ENCODE measurements around the gene CHMP2B.

CHMP2B gene

GRCh38 chr3:87207460-87207859, 19.6 kb upstream of the CHMP2B start:
- Histone ChIP-seq H2BK15ac (ENCODE audit: low read length) (no peak overlapping the region), H2BK120ac (ENCODE audit: low read depth, low read length) (no peak overlapping the region), H4K91ac (ENCODE audit: low read depth, low read length, poor library complexity) (no peak overlapping the region), H2BK5ac (ENCODE audit: low read length) (no peak overlapping the region), H3K79me1 (ENCODE audit: low read depth, low read length) (no peaks in the 10 kb centered on the region), H2AFZ (ENCODE audit: low read length) (no peak overlapping the region), H2BK12ac (ENCODE audit: low read length) (no peak overlapping the region), H3K4me3 (ENCODE audit: low read length in 2 of 2) (no peak overlapping the region), H3K27me3 (ENCODE audit: control insufficient read depth in 3 of 3, insufficient read depth in 3 of 3, low read depth in 1 of 3, low read length in 3 of 3) (no peaks in the 10 kb centered on the region), H3K36me3 (replicated peaks in 1 of 2; ENCODE audit: control insufficient read depth in 2 of 2, insufficient read depth in 2 of 2, low read length in 2 of 2) (no peaks in the 10 kb centered on the region), H3K9ac (ENCODE audit: low read depth, low read length, poor library complexity) (no peak overlapping the region), H3K4me2 (ENCODE audit: insufficient read depth, low read length, poor library complexity, severe bottlenecking) (no peak overlapping the region), H3K4ac (ENCODE audit: low read length) (no peak overlapping the region), H2AK5ac (ENCODE audit: low read depth, low read length) (no peak overlapping the region), H3K18ac (ENCODE audit: low read length) (no peak overlapping the region), H3K14ac (ENCODE audit: low read length) (no peak overlapping the region), H3K4me1 (ENCODE audit: control insufficient read depth in 2 of 2, insufficient read depth in 1 of 2, low read depth in 1 of 2, low read length in 2 of 2) (peaks cover 0 to 4% of the 10 kb centered on the region in 2 donors), H3K27ac (replicated peaks; ENCODE audit: low read length) (no peak overlapping the region), H3K23ac (ENCODE audit: low read depth, low read length, poor library complexity) (no peak overlapping the region), H3K9me3 (replicated peaks in 1 of 2; ENCODE audit: control insufficient read depth in 2 of 2, insufficient read depth in 1 of 2, low read depth in 1 of 2, low read length in 2 of 2) (no peaks in the 10 kb centered on the region), H4K8ac (ENCODE audit: low read depth, low read length) (no peak overlapping the region)
- WGBS, 2 donors (ENCODE audit: extremely low coverage in 2 of 2, insufficient read length in 2 of 2, insufficient replicate concordance in 1 of 2): no CpG with 5 or more reads among the region's 1 CpG
- no peak for DNase-seq (ENCODE audit: low spot score)

GRCh38 chr3:87209111-87209510, 18.0 kb upstream of the CHMP2B start:
- Histone ChIP-seq H3K4me1 (ENCODE audit: control insufficient read depth in 2 of 2, insufficient read depth in 1 of 2, low read depth in 1 of 2, low read length in 2 of 2) (peaks cover 0 to 4% of the 10 kb centered on the region in 2 donors), H2BK15ac (ENCODE audit: low read length) (no peak overlapping the region), H4K8ac (ENCODE audit: low read depth, low read length) (no peak overlapping the region), H3K4me2 (ENCODE audit: insufficient read depth, low read length, poor library complexity, severe bottlenecking) (no peak overlapping the region), H2AFZ (ENCODE audit: low read length) (no peak overlapping the region), H3K4me3 (ENCODE audit: low read length in 2 of 2) (no peak overlapping the region), H3K79me1 (ENCODE audit: low read depth, low read length) (no peaks in the 10 kb centered on the region), H3K27me3 (ENCODE audit: control insufficient read depth in 3 of 3, insufficient read depth in 3 of 3, low read depth in 1 of 3, low read length in 3 of 3) (no peaks in the 10 kb centered on the region), H2BK120ac (ENCODE audit: low read depth, low read length) (no peak overlapping the region), H2BK5ac (ENCODE audit: low read length) (no peak overlapping the region), H3K27ac (replicated peaks; ENCODE audit: low read length) (no peak overlapping the region), H3K36me3 (replicated peaks in 1 of 2; ENCODE audit: control insufficient read depth in 2 of 2, insufficient read depth in 2 of 2, low read length in 2 of 2) (no peaks in the 10 kb centered on the region), H3K9ac (ENCODE audit: low read depth, low read length, poor library complexity) (no peak overlapping the region), H3K23ac (ENCODE audit: low read depth, low read length, poor library complexity) (no peak overlapping the region), H3K9me3 (replicated peaks in 1 of 2; ENCODE audit: control insufficient read depth in 2 of 2, insufficient read depth in 1 of 2, low read depth in 1 of 2, low read length in 2 of 2) (no peaks in the 10 kb centered on the region), H2AK5ac (ENCODE audit: low read depth, low read length) (no peak overlapping the region), H2BK12ac (ENCODE audit: low read length) (no peak overlapping the region), H3K18ac (ENCODE audit: low read length) (no peak overlapping the region), H3K14ac (ENCODE audit: low read length) (no peak overlapping the region), H3K4ac (ENCODE audit: low read length) (no peak overlapping the region), H4K91ac (ENCODE audit: low read depth, low read length, poor library complexity) (no peak overlapping the region)
- no peak for DNase-seq (ENCODE audit: low spot score)
- WGBS, 2 donors (ENCODE audit: extremely low coverage in 2 of 2, insufficient read length in 2 of 2, insufficient replicate concordance in 1 of 2): no CpG with 5 or more reads among the region's 2 CpGs

- Histone ChIP-seq H3K4ac (ENCODE audit: low read length) (no peak overlapping the region), H2AK5ac (ENCODE audit: low read depth, low read length) (no peak overlapping the region), H3K4me1 (ENCODE audit: control insufficient read depth in 2 of 2, insufficient read depth in 1 of 2, low read depth in 1 of 2, low read length in 2 of 2) (no peaks in the 10 kb centered on the region), H3K23ac (ENCODE audit: low read depth, low read length, poor library complexity) (no peak overlapping the region), H3K18ac (ENCODE audit: low read length) (no peak overlapping the region), H3K36me3 (replicated peaks in 1 of 2; ENCODE audit: control insufficient read depth in 2 of 2, insufficient read depth in 2 of 2, low read length in 2 of 2) (no peaks in the 10 kb centered on the region), H3K9ac (ENCODE audit: low read depth, low read length, poor library complexity) (no peak overlapping the region), H2BK12ac (ENCODE audit: low read length) (no peak overlapping the region), H3K14ac (ENCODE audit: low read length) (no peak overlapping the region), H2BK15ac (ENCODE audit: low read length) (no peak overlapping the region), H4K8ac (ENCODE audit: low read depth, low read length) (no peak overlapping the region), H3K27ac (replicated peaks; ENCODE audit: low read length) (no peak overlapping the region), H2AFZ (ENCODE audit: low read length) (no peak overlapping the region), H3K4me2 (ENCODE audit: insufficient read depth, low read length, poor library complexity, severe bottlenecking) (no peak overlapping the region), H3K79me1 (ENCODE audit: low read depth, low read length) (no peaks in the 10 kb centered on the region), H3K4me3 (ENCODE audit: low read length in 2 of 2) (no peak overlapping the region), H3K27me3 (ENCODE audit: control insufficient read depth in 3 of 3, insufficient read depth in 3 of 3, low read depth in 1 of 3, low read length in 3 of 3) (peaks cover 0 to 17% (median 0%) of the 10 kb centered on the region in 3 experiments), H2BK120ac (ENCODE audit: low read depth, low read length) (no peak overlapping the region), H3K9me3 (replicated peaks in 1 of 2; ENCODE audit: control insufficient read depth in 2 of 2, insufficient read depth in 1 of 2, low read depth in 1 of 2, low read length in 2 of 2) (no peaks in the 10 kb centered on the region), H2BK5ac (ENCODE audit: low read length) (no peak overlapping the region), H4K91ac (ENCODE audit: low read depth, low read length, poor library complexity) (no peak overlapping the region)
- no CpG with 5 or more reads among the region's 1 CpG for WGBS, 2 donors (ENCODE audit: extremely low coverage in 2 of 2, insufficient read length in 2 of 2, insufficient replicate concordance in 1 of 2)
- no peak for DNase-seq (ENCODE audit: low spot score)
Measured at GRCh38 chr3:87218560-87218959, 8.5 kb upstream of the CHMP2B start.

- Histone ChIP-seq H3K9me3 (replicated peaks in 1 of 2; ENCODE audit: control insufficient read depth in 2 of 2, insufficient read depth in 1 of 2, low read depth in 1 of 2, low read length in 2 of 2) (no peaks in the 10 kb centered on the region), H2BK12ac (ENCODE audit: low read length) (no peak overlapping the region), H3K4ac (ENCODE audit: low read length) (no peak overlapping the region), H3K4me1 (ENCODE audit: control insufficient read depth in 2 of 2, insufficient read depth in 1 of 2, low read depth in 1 of 2, low read length in 2 of 2) (no peaks in the 10 kb centered on the region), H3K4me3 (ENCODE audit: low read length in 2 of 2) (no peak overlapping the region), H3K23ac (ENCODE audit: low read depth, low read length, poor library complexity) (no peak overlapping the region), H2BK15ac (ENCODE audit: low read length) (no peak overlapping the region), H3K27ac (replicated peaks; ENCODE audit: low read length) (no peak overlapping the region), H3K79me1 (ENCODE audit: low read depth, low read length) (no peaks in the 10 kb centered on the region), H4K91ac (ENCODE audit: low read depth, low read length, poor library complexity) (no peak overlapping the region), H3K4me2 (ENCODE audit: insufficient read depth, low read length, poor library complexity, severe bottlenecking) (no peak overlapping the region), H4K8ac (ENCODE audit: low read depth, low read length) (no peak overlapping the region), H3K18ac (ENCODE audit: low read length) (no peak overlapping the region), H3K27me3 (ENCODE audit: control insufficient read depth in 3 of 3, insufficient read depth in 3 of 3, low read depth in 1 of 3, low read length in 3 of 3) (peaks cover 0 to 23% (median 0%) of the 10 kb centered on the region in 3 experiments), H2AFZ (ENCODE audit: low read length) (no peak overlapping the region), H2BK5ac (ENCODE audit: low read length) (no peak overlapping the region), H3K14ac (ENCODE audit: low read length) (no peak overlapping the region), H2BK120ac (ENCODE audit: low read depth, low read length) (no peak overlapping the region), H2AK5ac (ENCODE audit: low read depth, low read length) (no peak overlapping the region), H3K36me3 (replicated peaks in 1 of 2; ENCODE audit: control insufficient read depth in 2 of 2, insufficient read depth in 2 of 2, low read length in 2 of 2) (no peaks in the 10 kb centered on the region), H3K9ac (ENCODE audit: low read depth, low read length, poor library complexity) (no peak overlapping the region)
- no CpG with 5 or more reads among the region's 2 CpGs for WGBS, 2 donors (ENCODE audit: extremely low coverage in 2 of 2, insufficient read length in 2 of 2, insufficient replicate concordance in 1 of 2)
- DNase-seq (ENCODE audit: low spot score): no peak
Measured at GRCh38 chr3:87219611-87220010, 7.5 kb upstream of the CHMP2B start.

All from neuronal stem cell (in vitro differentiated cells).